Psoas muscle (tissue), 8 donors: ENCODE data around the gene CAMK2A. TPM values are rescaled to one million over a fixed set of nuclear protein-coding genes. Genes with fewer than 3 reads are reported as not detected.

Source experiments
- ATAC-seq, 4 donors: fragments of 200-7000 bp; cut with Tn5 transposase; one replicate each; pipeline ENCODE4 v1.9.1; 2020; ENCODE audit warnings: moderate library complexity in 3 of 4, mild to moderate bottlenecking in 2 of 4
- DNase-seq, 2 donors: peaks; one replicate each; pipeline ENCODE4 v3.0.0-alpha.2; 2020
- H3K27ac ChIP-seq: fragments of 200-600 bp; one replicate; pipeline ENCODE4 v1.8.0; 2022
- H3K27me3 ChIP-seq, 3 donors: fragments of 200-600 bp in 1 of 3; one replicate each; pipeline versions ENCODE4 v1.6.1 to v1.8.0; 2013 to 2022; ENCODE audit warnings: low read length in 2 of 3, mild to moderate bottlenecking in 2 of 3, moderate library complexity in 1 of 3; ENCODE audit not compliant: insufficient read depth in 3 of 3
- H3K36me3 ChIP-seq, 2 donors: fragments of 200-600 bp in 1 of 2; one replicate each; pipeline versions ENCODE4 v1.6.1 to v1.8.0; 2013 to 2022; ENCODE audit warnings: low read depth in 1 of 2, mild to moderate bottlenecking in 1 of 2, moderate library complexity in 1 of 2; ENCODE audit not compliant: insufficient read depth in 1 of 2
- H3K4me1 ChIP-seq: fragments of 200-600 bp; one replicate; pipeline ENCODE4 v1.8.0; 2022
- H3K4me3 ChIP-seq: fragments of 200-600 bp; one replicate; pipeline ENCODE4 v1.8.0; 2022; ENCODE audit warnings: mild to moderate bottlenecking
- H3K9me3 ChIP-seq: fragments of 200-600 bp; one replicate; pipeline ENCODE4 v1.8.0; 2022
- CTCF ChIP-seq: fragments of 200-600 bp; IDR thresholded peaks from one replicate; pipeline ENCODE4 v1.8.0; 2022; ENCODE audit warnings: antibody characterized with exemption
- WGBS, 3 donors: extraction: QIAGEN DNeasy Blood & Tissue Kit; methylation state at CpG; one replicate each; pipeline versions ENCODE4 v1.1.6 to v1.1.7; 2013; 5-methylcytosine and 5-hydroxymethylcytosine counted together
- intact Hi-C, 2 donors: fragments of 100-400 bp; cut with DNase I; formaldehyde crosslinking; loops; one replicate each; pipeline versions ENCODE4 v1.11.0 to v1.14.2; 2022
- polyA plus RNA-seq, 3 donors: library from polyadenylated mRNA; stranded (reverse); fragments of 200-250 nt; gene quantifications; one replicate each; pipeline ENCODE4 v1.2.3, GENCODE V29; 2013
- total RNA-seq, 4 donors: library from RNA; stranded (reverse); fragmentation: NEBNext Ultra II Directional in 2 of 4; extraction: Animal tissue kit (Norgen Biotek cat#: 25700) in 2 of 4; gene quantifications; one replicate each; pipeline versions ENCODE4 v1.2.1 to v1.2.4, GENCODE V29; 2021 to 2023
- donor health status: healthy with polysubstance abuse.
- donor health status: DM: no; HTN: no; CAD: no; lungs with moderate emphysema.
- donor health status: Bipolar disorder and iron deficiency.
- donor health status: healthy.
- donor health status: DM: yes; HTN: yes; CAD: no.
- donor health status: DM: no; HTN: no; CAD: no.
- donor health status: DM: no; HTN: no; CAD: no.
- donor health status: DM: yes; HTN: yes; CAD: no.

The CAMK2A gene
- total and polyA plus RNA-seq, 7 donors: 8.1 to 118 (median 45.3) TPM

- intact Hi-C loops: no loop called here
- H3K27ac ChIP-seq: no peak overlapping the region
- no peaks in the 10 kb centered on the region for H3K9me3 ChIP-seq
- ATAC-seq: no peak
- TF ChIP-seq CTCF: no peak
- H3K4me1 ChIP-seq: no peaks in the 10 kb centered on the region
- DNase-seq: no peak
- no peaks in the 10 kb centered on the region for H3K36me3 ChIP-seq
- no peak overlapping the region for H3K4me3 ChIP-seq
- no peaks in the 10 kb centered on the region for H3K27me3 ChIP-seq
- WGBS, 3 donors: 46 to 64% (median 58%) methylated on average over 6 of the region's 6 CpGs
These were observed 24.5 kb upstream of the CAMK2A start for GRCh38 chr5:150313921-150314716.

- Histone ChIP-seq H3K4me3 (no peak overlapping the region), H3K4me1 (no peaks in the 10 kb centered on the region), H3K27me3 (no peaks in the 10 kb centered on the region), H3K9me3 (no peaks in the 10 kb centered on the region), H3K36me3 (no peaks in the 10 kb centered on the region), H3K27ac (no peak overlapping the region)
- TF ChIP-seq CTCF: no peak
- ATAC-seq (no peak), DNase-seq (no peak)
- 73 to 81% (median 78%) methylated on average over 6 of the region's 6 CpGs for WGBS, 3 donors
- intact Hi-C loops: no loop called here
These were observed 23.9 kb upstream of the CAMK2A start for GRCh38 chr5:150313501-150313900.

- DNase-seq: no peak
- Histone ChIP-seq H3K4me3 (no peak overlapping the region), H3K27me3 (no peaks in the 10 kb centered on the region), H3K36me3 (no peaks in the 10 kb centered on the region), H3K9me3 (no peaks in the 10 kb centered on the region), H3K4me1 (no peaks in the 10 kb centered on the region), H3K27ac (no peak overlapping the region)
- TF ChIP-seq CTCF: no peak
- no peak for ATAC-seq
- WGBS, 3 donors: 91 to 97% (median 92%) methylated on average over 6 of the region's 6 CpGs
- intact Hi-C loops: no loop called here
These were observed 22.9 kb upstream of the CAMK2A start for GRCh38 chr5:150312518-150312917.

GRCh38 chr5:150311015-150311692 is 21.6 kb upstream of the CAMK2A start:
- DNase-seq: no peak
- Histone ChIP-seq H3K36me3 (no peaks in the 10 kb centered on the region), H3K27me3 (no peaks in the 10 kb centered on the region), H3K27ac (no peak overlapping the region), H3K9me3 (no peaks in the 10 kb centered on the region), H3K4me3 (no peak overlapping the region), H3K4me1 (no peaks in the 10 kb centered on the region)
- WGBS, 3 donors: 68 to 74% (median 73%) methylated on average over 7 of the region's 7 CpGs
- intact Hi-C loops: no loop called here
- ATAC-seq: no peak
- no peak for TF ChIP-seq CTCF
